Neuronal stem cell (in vitro differentiated cells): ENCODE data around the gene KANK3.

Experiments used
- DNase-seq: peaks from one replicate; pipeline ENCODE4 v3.0.0-alpha.2; 2013; ENCODE audit warnings: low spot score
- H2AFZ ChIP-seq: one replicate; pipeline ENCODE4 v1.6.1; 2013; ENCODE audit warnings: mild to moderate bottlenecking, low read length, inconsistent platforms
- H2AK5ac ChIP-seq: 2 replicates; pipeline ENCODE4 v1.6.1; 2013; ENCODE audit warnings: low read depth, mild to moderate bottlenecking, inconsistent platforms, low read length, moderate library complexity, mixed read lengths
- H2BK120ac ChIP-seq: 2 replicates; pipeline ENCODE4 v1.6.1; 2013; ENCODE audit warnings: low read depth, mild to moderate bottlenecking, inconsistent platforms, low read length, moderate library complexity, mixed read lengths
- H2BK12ac ChIP-seq: one replicate; pipeline ENCODE4 v1.6.1; 2013; ENCODE audit warnings: low read length, inconsistent platforms
- H2BK15ac ChIP-seq: 2 replicates; pipeline ENCODE4 v1.6.1; 2013; ENCODE audit warnings: mild to moderate bottlenecking, low read length, inconsistent platforms, mixed read lengths
- H2BK5ac ChIP-seq: one replicate; pipeline ENCODE4 v1.6.1; 2013; ENCODE audit warnings: inconsistent platforms, mild to moderate bottlenecking, low read length, moderate library complexity
- H3K14ac ChIP-seq: one replicate; pipeline ENCODE4 v1.6.1; 2013; ENCODE audit warnings: low read length, inconsistent platforms
- H3K18ac ChIP-seq: 2 replicates; pipeline ENCODE4 v1.6.1; 2013; ENCODE audit warnings: low read length, inconsistent platforms
- H3K23ac ChIP-seq: 2 replicates; pipeline ENCODE4 v1.6.1; 2013; ENCODE audit warnings: low read depth, mild to moderate bottlenecking, mixed read lengths, low read length, inconsistent platforms; ENCODE audit not compliant: poor library complexity
- H3K27ac ChIP-seq: replicated peaks from 3 replicates; pipeline ENCODE4 v1.5.1; 2013; ENCODE audit warnings: low read length, inconsistent platforms
- H3K27me3 ChIP-seq, 3 experiments: 2 replicates each; pipeline ENCODE4 v1.6.1; 2013; ENCODE audit warnings: low read length in 3 of 3, mild to moderate bottlenecking in 2 of 3, inconsistent platforms in 1 of 3, low read depth in 1 of 3, mixed read lengths in 1 of 3, moderate library complexity in 1 of 3; ENCODE audit not compliant: control insufficient read depth in 3 of 3, insufficient read depth in 3 of 3
- H3K36me3 ChIP-seq, 2 donors: replicated peaks in 1 of 2; 2 replicates each; pipeline ENCODE4 v1.6.1; 2013; ENCODE audit warnings: low read length in 2 of 2; ENCODE audit not compliant: control insufficient read depth in 2 of 2, insufficient read depth in 2 of 2
- H3K4ac ChIP-seq: 2 replicates; pipeline ENCODE4 v1.6.1; 2013; ENCODE audit warnings: inconsistent platforms, mild to moderate bottlenecking, low read length, moderate library complexity
- H3K4me1 ChIP-seq, 2 donors: 1 replicate in 1 of 2; 2 replicates in 1 of 2; pipeline ENCODE4 v1.6.1; 2013; ENCODE audit warnings: low read length in 2 of 2, low read depth in 1 of 2; ENCODE audit not compliant: control insufficient read depth in 2 of 2, insufficient read depth in 1 of 2
- H3K4me2 ChIP-seq: one replicate; pipeline ENCODE4 v1.6.1; 2013; ENCODE audit warnings: mild to moderate bottlenecking, low read length, inconsistent platforms; ENCODE audit not compliant: insufficient read depth, poor library complexity, severe bottlenecking
- H3K4me3 ChIP-seq, 2 donors: 2 replicates each; pipeline ENCODE4 v1.5.1; 2013; ENCODE audit warnings: low read length in 2 of 2, mild to moderate bottlenecking in 2 of 2, inconsistent platforms in 1 of 2, moderate library complexity in 1 of 2
- H3K79me1 ChIP-seq: one replicate; pipeline ENCODE4 v1.6.1; 2013; ENCODE audit warnings: low read depth, mild to moderate bottlenecking, inconsistent platforms, low read length, moderate library complexity
- H3K9ac ChIP-seq: one replicate; pipeline ENCODE4 v1.6.1; 2013; ENCODE audit warnings: mild to moderate bottlenecking, low read depth, low read length, inconsistent platforms; ENCODE audit not compliant: poor library complexity
- H3K9me3 ChIP-seq, 2 donors: replicated peaks in 1 of 2; 2 replicates each; pipeline versions ENCODE3 to v1.6.1; 2013; ENCODE audit warnings: low read length in 2 of 2, mild to moderate bottlenecking in 2 of 2, inconsistent platforms in 1 of 2, low read depth in 1 of 2, mixed read lengths in 1 of 2, moderate library complexity in 1 of 2; ENCODE audit not compliant: control insufficient read depth in 2 of 2, insufficient read depth in 1 of 2
- H4K8ac ChIP-seq: one replicate; pipeline ENCODE4 v1.6.1; 2013; ENCODE audit warnings: low read depth, mild to moderate bottlenecking, inconsistent platforms, low read length, moderate library complexity
- H4K91ac ChIP-seq: one replicate; pipeline ENCODE4 v1.6.1; 2013; ENCODE audit warnings: low read length, low read depth, mild to moderate bottlenecking, inconsistent platforms; ENCODE audit not compliant: poor library complexity
- WGBS, 2 donors: extraction: QIAGEN DNeasy Blood & Tissue Kit; methylation state at CpG; one replicate each; pipeline ENCODE4 v1.1.7; 2013; ENCODE audit warnings: missing lambda C conversion rate in 2 of 2, mixed read lengths in 1 of 2; ENCODE audit not compliant: insufficient read length in 2 of 2, insufficient replicate concordance in 1 of 2; ENCODE audit errors: extremely low coverage in 2 of 2; 5-methylcytosine and 5-hydroxymethylcytosine counted together

KANK3 gene

DNA sequence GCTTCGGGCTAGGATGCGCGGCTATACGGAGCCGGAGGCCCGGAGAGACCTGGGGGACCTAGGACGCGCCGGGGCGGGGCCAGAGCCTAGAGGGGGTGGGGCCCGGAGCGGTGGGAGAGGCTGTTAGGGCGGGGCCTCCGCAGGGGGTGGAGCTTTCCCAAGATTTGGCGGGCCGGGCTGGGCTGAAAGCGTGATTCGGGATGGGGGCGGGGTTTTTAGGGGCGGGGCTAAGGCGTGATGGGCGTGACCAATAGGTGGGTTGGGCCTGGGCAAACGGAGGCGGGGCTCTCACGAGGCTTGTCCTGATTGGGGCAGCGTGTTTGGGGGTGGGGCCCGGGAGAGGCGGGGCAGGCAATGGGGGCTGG is 47.5 kb upstream of the KANK3 start:
- no CpG with 5 or more reads among the region's 28 CpGs for WGBS, 2 donors
- H2BK120ac ChIP-seq, result peak overlapping the region; percentile 99
- H2BK15ac ChIP-seq, result peak overlapping the region; percentile 67
- no peaks in the 10 kb centered on the region for H3K9me3 ChIP-seq
- DNase-seq, result peak; percentile 93
- H3K27me3 ChIP-seq, result no peaks in the 10 kb centered on the region
- H3K79me1 ChIP-seq, result peaks cover 13% of the 10 kb centered on the region
- peak overlapping the region; percentile 97 for H3K23ac ChIP-seq
- peak overlapping the region; percentile 100 for H3K9ac ChIP-seq
- H4K8ac ChIP-seq, result peak overlapping the region; percentile 99
- H4K91ac ChIP-seq, result peak overlapping the region; percentile 100
- H3K14ac ChIP-seq, result peak overlapping the region; percentile 100
- H2BK5ac ChIP-seq, result peak overlapping the region; percentile 68
- H2BK12ac ChIP-seq, result no peak overlapping the region
- peak overlapping the region; percentile 99 for H2AK5ac ChIP-seq
- H3K27ac ChIP-seq, result peak overlapping the region; percentile 99
- H3K4ac ChIP-seq, result peak overlapping the region; percentile 100
- peak overlapping the region; percentile 100 for H3K18ac ChIP-seq
- H3K4me2 ChIP-seq, result peak overlapping the region; percentile 68
- H3K4me3 ChIP-seq, result peak overlapping the region; percentile 71 to 97
- H3K4me1 ChIP-seq, result peaks cover 5 to 9% of the 10 kb centered on the region in 2 donors
- H3K36me3 ChIP-seq, result peaks cover 0 to 23% of the 10 kb centered on the region in 2 donors
- peak overlapping the region; percentile 86 for H2AFZ ChIP-seq

- no CpG with 5 or more reads among the region's 70 CpGs for WGBS, 2 donors
- H3K18ac ChIP-seq, result peak within 1 kb of the TSS; percentile 100
- H3K4ac ChIP-seq, result peak within 1 kb of the TSS; percentile 100
- H2AFZ ChIP-seq, result peak within 1 kb of the TSS; percentile 86
- peaks cover 5 to 9% of the 10 kb centered on the region in 2 donors for H3K4me1 ChIP-seq
- H3K4me2 ChIP-seq, result peak within 1 kb of the TSS; percentile 68
- H3K9ac ChIP-seq, result peak within 1 kb of the TSS; percentile 100
- H4K91ac ChIP-seq, result peak within 1 kb of the TSS; percentile 100
- peak; percentile 100 for DNase-seq
- peak within 1 kb of the TSS; percentile 100 for H3K14ac ChIP-seq
- peaks cover 11% of the 10 kb centered on the region for H3K79me1 ChIP-seq
- H2BK12ac ChIP-seq, result peak within 1 kb of the TSS; percentile 80
- H2BK15ac ChIP-seq, result peak within 1 kb of the TSS; percentile 67
- peak within 1 kb of the TSS; percentile 99 for H3K27ac ChIP-seq
- H3K27me3 ChIP-seq, result no peaks in the 10 kb centered on the region
- peak within 1 kb of the TSS; percentile 71 to 97 for H3K4me3 ChIP-seq
- H3K23ac ChIP-seq, result peak within 1 kb of the TSS; percentile 97
- peak within 1 kb of the TSS; percentile 99 for H4K8ac ChIP-seq
- H3K9me3 ChIP-seq, result no peaks in the 10 kb centered on the region
- H2BK120ac ChIP-seq, result peak within 1 kb of the TSS; percentile 99
- H3K36me3 ChIP-seq, result peaks cover 0 to 20% of the 10 kb centered on the region in 2 donors
- H2AK5ac ChIP-seq, result peak within 1 kb of the TSS; percentile 99
- peak within 1 kb of the TSS; percentile 68 for H2BK5ac ChIP-seq
These were observed 47.0 kb upstream of the KANK3 start, which contains the start of gene RAB11B for GRCh38 chr19:8389891-8390616. TSS of gene RAB11B (plus strand) at chr19:8390360. CDS start at chr19:8390417, 57 bp downstream.

- H3K4ac ChIP-seq, result no peak overlapping the region
- no peak overlapping the region for H3K4me2 ChIP-seq
- no peak overlapping the region for H3K9ac ChIP-seq
- no peak overlapping the region for H4K8ac ChIP-seq
- H3K27me3 ChIP-seq, result no peaks in the 10 kb centered on the region
- no CpG with 5 or more reads among the region's 2 CpGs for WGBS, 2 donors
- H3K79me1 ChIP-seq, result peaks cover 11% of the 10 kb centered on the region
- H3K14ac ChIP-seq, result no peak overlapping the region
- no peak overlapping the region for H2BK15ac ChIP-seq
- H3K27ac ChIP-seq, result no peak overlapping the region
- H4K91ac ChIP-seq, result no peak overlapping the region
- H3K9me3 ChIP-seq, result no peaks in the 10 kb centered on the region
- H3K18ac ChIP-seq, result no peak overlapping the region
- no peak overlapping the region for H3K23ac ChIP-seq
- H2BK120ac ChIP-seq, result no peak overlapping the region
- no peak overlapping the region for H2BK12ac ChIP-seq
- DNase-seq, result no peak
- H3K36me3 ChIP-seq, result peaks cover 0 to 15% of the 10 kb centered on the region in 2 donors
- no peak overlapping the region for H2BK5ac ChIP-seq
- no peak overlapping the region for H2AK5ac ChIP-seq
- peaks cover 5 to 9% of the 10 kb centered on the region in 2 donors for H3K4me1 ChIP-seq
- H2AFZ ChIP-seq, result no peak overlapping the region
- no peak overlapping the region for H3K4me3 ChIP-seq
These were observed 45.5 kb upstream of the KANK3 start for GRCh38 chr19:8388612-8388958.

- H3K27me3 ChIP-seq, result no peaks in the 10 kb centered on the region
- H2AFZ ChIP-seq, result no peak overlapping the region
- peaks cover 7% of the 10 kb centered on the region for H3K79me1 ChIP-seq
- H3K27ac ChIP-seq, result no peak overlapping the region
- no peak overlapping the region for H3K4me2 ChIP-seq
- H2BK15ac ChIP-seq, result no peak overlapping the region
- H4K8ac ChIP-seq, result no peak overlapping the region
- H3K36me3 ChIP-seq, result peaks cover 0 to 9% of the 10 kb centered on the region in 2 donors
- no peak overlapping the region for H2BK120ac ChIP-seq
- H4K91ac ChIP-seq, result no peak overlapping the region
- no peak overlapping the region for H3K4ac ChIP-seq
- H3K18ac ChIP-seq, result no peak overlapping the region
- no peak overlapping the region for H3K4me3 ChIP-seq
- WGBS, 2 donors, result no CpG with 5 or more reads among the region's 16 CpGs
- no peak overlapping the region for H3K14ac ChIP-seq
- H3K23ac ChIP-seq, result no peak overlapping the region
- no peaks in the 10 kb centered on the region for H3K9me3 ChIP-seq
- no peak overlapping the region for H3K9ac ChIP-seq
- H3K4me1 ChIP-seq, result peaks cover 5 to 9% of the 10 kb centered on the region in 2 donors
- H2BK5ac ChIP-seq, result no peak overlapping the region
- no peak overlapping the region for H2BK12ac ChIP-seq
- no peak for DNase-seq
- no peak overlapping the region for H2AK5ac ChIP-seq
These were observed 44.9 kb upstream of the KANK3 start for GRCh38 chr19:8387688-8388611.
